ENCODE data around the gene CEND1. TPM values are rescaled to one million over a fixed set of nuclear protein-coding genes. Genes with fewer than 3 reads are reported as not detected.

The CEND1 gene
- polyA plus RNA-seq, 1 of the 3 experiments (the other 2 are of a cell fraction): 3.6 TPM

DNA sequence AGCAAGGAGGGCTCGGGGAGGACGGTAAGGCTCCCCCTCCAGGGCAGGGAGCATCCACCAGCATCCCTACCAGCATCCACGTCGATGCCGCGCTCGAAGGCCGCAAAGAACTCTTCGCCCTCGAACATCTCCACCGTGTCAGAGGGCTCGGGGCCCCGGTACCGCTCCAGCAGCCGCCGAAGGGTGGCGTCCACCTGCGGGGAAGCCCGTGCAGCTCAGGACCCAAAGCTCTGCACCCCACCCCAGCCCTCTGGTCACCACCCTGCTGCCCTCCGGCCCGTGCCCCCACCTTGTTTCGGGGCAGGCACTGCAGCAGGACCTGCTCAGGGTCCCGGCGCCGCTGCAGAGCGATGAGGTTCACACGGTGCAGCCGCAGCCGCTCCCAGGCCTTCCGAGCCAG, 10.6 kb upstream of the CEND1 start (continued):
- TF ChIP-seq EP300 (IDR thresholded peaks at IDR 0.05; ENCODE audit: borderline replicate concordance in 1 of 2, low read depth in 1 of 2, low read length in 1 of 2) (no peak), GATA2 (CRISPR knock-in tag; IDR thresholded peaks at IDR 0.05) (no peak), SIN3A (IDR thresholded peaks at IDR 0.05; ENCODE audit: borderline replicate concordance, low read depth, low read length) (no peak), YY1 (IDR thresholded peaks at IDR 0.05; ENCODE audit: low read depth) (no peak), FOXJ3 (CRISPR knock-in tag; IDR thresholded peaks at IDR 0.05) (no peak), FOXM1 (IDR thresholded peaks at IDR 0.05; ENCODE audit: low read depth) (no peak), IRF3 (IDR thresholded peaks at IDR 0.05; ENCODE audit: low read depth, low read length) (no peak)

DNA sequence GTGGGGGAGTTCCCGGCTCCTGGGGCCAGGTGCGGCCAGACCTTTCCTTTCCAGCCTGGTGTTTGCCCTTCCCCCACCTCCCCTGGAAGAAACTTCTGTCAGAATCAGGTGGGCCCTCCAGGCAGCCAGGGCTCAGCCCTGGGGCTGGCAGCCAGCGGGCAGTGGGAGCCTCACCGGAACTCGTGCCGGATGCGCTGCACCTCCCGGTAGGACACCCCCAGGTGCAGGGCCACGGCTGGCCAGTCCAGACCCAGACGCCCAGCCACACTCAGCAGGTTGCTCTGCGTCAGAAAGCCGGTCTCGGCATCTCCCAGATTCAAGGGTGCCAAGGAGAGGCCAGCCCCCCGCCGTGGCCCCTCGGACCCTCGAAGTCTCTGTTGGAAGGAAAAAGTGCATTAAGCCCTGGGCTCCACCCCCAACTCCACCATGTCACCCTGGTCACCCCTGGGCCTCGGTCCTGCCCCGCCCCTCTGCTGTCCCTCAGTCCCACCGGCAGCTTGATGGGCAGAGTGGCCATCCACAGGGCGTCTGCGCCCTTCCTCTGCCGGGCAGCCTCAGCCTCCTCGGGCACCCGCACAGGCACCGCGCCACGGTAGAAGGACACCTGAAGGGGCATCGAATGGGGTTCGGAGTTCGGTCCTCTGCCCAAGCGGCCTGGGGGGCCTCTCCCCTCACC, 9.9 kb upstream of the CEND1 start:
- POLR2A ChIA-PET: no interaction called here
- Histone ChIP-seq H2AFZ (ENCODE audit: low read depth) (no peak overlapping the region), H3K4me1 (ENCODE audit: control insufficient read depth in 1 of 2, insufficient read depth in 2 of 2, low read depth in 1 of 2, low read length in 1 of 2) (peaks cover 14 to 41% of the 10 kb centered on the region in 2 experiments; a peak in 2 of 4 replicates), H3K4me2 (no peak overlapping the region), H3K9me3 (no peaks in the 10 kb centered on the region), H4K20me1 (ENCODE audit: insufficient read depth) (no peaks in the 10 kb centered on the region), H3K27me3 (ENCODE audit: insufficient read depth) (no peaks in the 10 kb centered on the region), H3K79me2 (ENCODE audit: insufficient read depth) (peaks cover 34% of the 10 kb centered on the region), H3F3A (replicated peaks; ENCODE audit: insufficient read depth) (peaks cover 14% of the 10 kb centered on the region), H3K9ac (no peak overlapping the region), H3K27ac (ENCODE audit: low read depth in 2 of 2, low read length in 1 of 2) (0 out of 4 replicates have a peak overlapping the region, but pooled peaks of 1 of the 2 experiments have one; percentile 14), H3K4me3 (ENCODE audit: low read depth in 2 of 2, low read length in 1 of 2) (no peak overlapping the region), H3K36me3 (replicated peaks in 1 of 2; ENCODE audit: control insufficient read depth in 1 of 2, insufficient read depth in 2 of 2, low read length in 1 of 2) (peaks cover 0 to 38% of the 10 kb centered on the region in 2 experiments), H3K9me2 (no peaks in the 10 kb centered on the region)
- CTCF ChIA-PET: interaction anchor here (1.4 kb wide), 1 partner anchor 16 kb away, joined by 5 read pairs; no protein-coding TSS in a partner anchor
- 100% methylated on average over 3 of the region's 32 CpGs for WGBS (ENCODE audit: low lambda C conversion rate)
- no peak for TF ChIP-seq TCF12 (IDR thresholded peaks at IDR 0.05)
- TF ChIP-seq USF2 (IDR thresholded peaks at IDR 0.05; ENCODE audit: borderline replicate concordance, low read depth, low read length): no peak
- TF ChIP-seq MAX (IDR thresholded peaks at IDR 0.05; ENCODE audit: low read depth): no peak
- TF ChIP-seq IRF3 (IDR thresholded peaks at IDR 0.05; ENCODE audit: low read depth, low read length): no peak
- TF ChIP-seq FOSL2 (IDR thresholded peaks at IDR 0.05; ENCODE audit: borderline replicate concordance, low read depth): no peak
- TF ChIP-seq SMC3 (IDR thresholded peaks at IDR 0.05; ENCODE audit: low read depth, low read length): no peak
- TF ChIP-seq YY1 (IDR thresholded peaks at IDR 0.05; ENCODE audit: low read depth): no peak
- TF ChIP-seq JUND (IDR thresholded peaks at IDR 0.05): no peak
- TF ChIP-seq CTCF (IDR thresholded peaks at IDR 0.05): no peak
- TF ChIP-seq, protein P1, sequence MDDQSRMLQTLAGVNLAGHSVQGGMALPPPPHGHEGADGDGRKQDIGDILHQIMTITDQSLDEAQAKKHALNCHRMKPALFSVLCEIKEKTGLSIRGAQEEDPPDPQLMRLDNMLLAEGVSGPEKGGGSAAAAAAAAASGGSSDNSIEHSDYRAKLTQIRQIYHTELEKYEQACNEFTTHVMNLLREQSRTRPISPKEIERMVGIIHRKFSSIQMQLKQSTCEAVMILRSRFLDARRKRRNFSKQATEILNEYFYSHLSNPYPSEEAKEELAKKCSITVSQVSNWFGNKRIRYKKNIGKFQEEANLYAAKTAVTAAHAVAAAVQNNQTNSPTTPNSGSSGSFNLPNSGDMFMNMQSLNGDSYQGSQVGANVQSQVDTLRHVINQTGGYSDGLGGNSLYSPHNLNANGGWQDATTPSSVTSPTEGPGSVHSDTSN (IDR thresholded peaks at IDR 0.05): no peak
- TF ChIP-seq NRF1 (IDR thresholded peaks at IDR 0.05; ENCODE audit: low read depth, low read length): no peak
- TF ChIP-seq TAF1 (IDR thresholded peaks at IDR 0.05; ENCODE audit: borderline replicate concordance, low read depth, low read length): no peak
- no peak for TF ChIP-seq MXI1 (IDR thresholded peaks at IDR 0.05; ENCODE audit: low read depth, low read length)
- TF ChIP-seq FOXM1 (IDR thresholded peaks at IDR 0.05; ENCODE audit: low read depth): no peak
- no peak for TF ChIP-seq RXRA (IDR thresholded peaks at IDR 0.05; ENCODE audit: borderline replicate concordance, low read depth)
- no peak for TF ChIP-seq RFX5 (IDR thresholded peaks at IDR 0.05; ENCODE audit: low read length)
- TF ChIP-seq NFIC (IDR thresholded peaks at IDR 0.05; ENCODE audit: borderline replicate concordance): no peak
- TF ChIP-seq CHD2 (IDR thresholded peaks at IDR 0.05; ENCODE audit: low read length, partially characterized antibody): no peak
- TF ChIP-seq RAD21 (IDR thresholded peaks at IDR 0.05; ENCODE audit: low read length): no peak
- TF ChIP-seq SIN3A (IDR thresholded peaks at IDR 0.05; ENCODE audit: borderline replicate concordance, low read depth, low read length): no peak
- no peak for DNase-seq
